K562 (cell line): ENCODE measurements around the gene CAMK2A. TPM values are rescaled to one million over a fixed set of nuclear protein-coding genes. Genes with fewer than 3 reads are reported as not detected.

Experiments used
- ATAC-seq: fragments of 200-7000 bp; cut with Tn5 transposase; 3 replicates; pipeline ENCODE4 v1.9.1; 2020; ENCODE audit warnings: moderate library complexity
- BruUV-seq: library from RNA; stranded (reverse); fragments of 400-500 nt; replicated peaks from 2 replicates; lab custom pipeline; 2021; lab: Mats Ljungman, UMichigan
- CTCF ChIA-PET: fragments of 300-600 bp; formaldehyde crosslinking; extraction: SDS; loops from one replicate; lab custom pipeline; 2021; ENCODE audit warnings: low intra/inter-chr PET ratio; lab: Yijun Ruan, JAX
- POLR2A ChIA-PET: fragments of 300-600, 350-650 bp; sonication (Branson Sonifier 250); formaldehyde crosslinking; extraction: SDS; loops from one replicate; lab custom pipeline; 2021; ENCODE audit warnings: antibody characterized with exemption, inconsistent platforms; lab: Yijun Ruan, JAX
- DNase-seq, 4 experiments: peaks; one replicate each; pipeline versions ENCODE4 v3.0.0 to v3.0.0-alpha.2; 2011 to 2018; ENCODE audit warnings: low spot score in 3 of 4, mixed read lengths in 3 of 4; ENCODE audit errors: extremely low read depth in 1 of 4
- FAIRE-seq: peaks from 2 replicates; lab custom pipeline; 2011; peaks lifted over from hg19 to GRCh38; lab: Jason Lieb, UNC
- H2AFZ ChIP-seq: 2 replicates; pipeline ENCODE4 v1.6.0; 2011; ENCODE audit warnings: low read depth, low read length, control low read depth, inconsistent platforms
- H3K27ac ChIP-seq: fragments of 200-600 bp; 3 replicates; pipeline ENCODE4 v1.8.0; 2011; ENCODE audit warnings: low read depth, mild to moderate bottlenecking, control low read depth, inconsistent platforms, low read length, moderate library complexity, mixed read lengths; ENCODE audit errors: extremely low read depth
- H3K27me3 ChIP-seq, 2 experiments: fragments of 300-600 bp in 1 of 2; 2 replicates in 1 of 2; 3 replicates in 1 of 2; pipeline versions ENCODE4 v1.6.0 to v1.8.0; 2011; ENCODE audit warnings: inconsistent platforms in 2 of 2, low read length in 2 of 2, mild to moderate bottlenecking in 1 of 2, mixed read lengths in 1 of 2, moderate library complexity in 1 of 2; ENCODE audit not compliant: control insufficient read depth in 2 of 2, insufficient read depth in 2 of 2
- H3K36me3 ChIP-seq: fragments of 300-600 bp; 3 replicates; pipeline ENCODE4 v1.8.0; 2011; ENCODE audit warnings: mild to moderate bottlenecking, low read length, inconsistent platforms; ENCODE audit not compliant: control insufficient read depth, insufficient read depth
- H3K4me1 ChIP-seq, 2 experiments: fragments of 200-600 bp in 1 of 2; replicated peaks in 1 of 2; 2 replicates in 1 of 2; 3 replicates in 1 of 2; pipeline versions ENCODE4 v1.5.1 to v1.8.0; 2011; ENCODE audit warnings: inconsistent platforms in 2 of 2, low read length in 2 of 2, mild to moderate bottlenecking in 1 of 2, mixed read lengths in 1 of 2, moderate library complexity in 1 of 2; ENCODE audit not compliant: control insufficient read depth in 2 of 2, insufficient read depth in 2 of 2
- H3K4me2 ChIP-seq: 2 replicates; pipeline ENCODE4 v1.6.1; 2011; ENCODE audit warnings: low read length, control low read depth, inconsistent platforms, mixed read lengths; ENCODE audit not compliant: insufficient read depth
- H3K4me3 ChIP-seq: fragments of 200-600 bp; sonication (generic), shearing (Covaris generic); 2 replicates; pipeline ENCODE4 v1.5.1; 2016; ENCODE audit warnings: control low read depth, inconsistent platforms
- H3K79me2 ChIP-seq: fragments of 200-600 bp; 3 replicates; pipeline ENCODE4 v1.8.0; 2011; ENCODE audit warnings: low read length, inconsistent platforms; ENCODE audit not compliant: control insufficient read depth, insufficient read depth
- H3K9ac ChIP-seq, 2 experiments: 2 replicates each; pipeline versions ENCODE4 v1.6.0 to v1.6.1; 2011; ENCODE audit warnings: low read depth in 2 of 2, low read length in 2 of 2, control low read depth in 1 of 2, inconsistent platforms in 1 of 2, mild to moderate bottlenecking in 1 of 2, mixed read lengths in 1 of 2; ENCODE audit not compliant: insufficient read depth in 1 of 2
- H3K9me1 ChIP-seq: one replicate; pipeline ENCODE4 v1.6.0; 2011; ENCODE audit warnings: inconsistent platforms, mild to moderate bottlenecking, low read length, moderate library complexity; ENCODE audit not compliant: control insufficient read depth, insufficient read depth
- H3K9me3 ChIP-seq: replicated peaks from 2 replicates; pipeline ENCODE4 v1.5.1; 2011; ENCODE audit warnings: low read depth, low read length, inconsistent platforms; ENCODE audit not compliant: control insufficient read depth, insufficient read depth
- H4K20me1 ChIP-seq: replicated peaks from 2 replicates; pipeline ENCODE4 v1.6.1; 2011; ENCODE audit warnings: low read length, inconsistent platforms, mixed read lengths; ENCODE audit not compliant: control insufficient read depth, insufficient read depth
- ADNP ChIP-seq: fragments of 200-800 bp; sonication (Bioruptor generic); IDR thresholded peaks from 2 replicates; pipeline ENCODE4 v1.6.1; 2016; ENCODE audit warnings: missing genetic modification characterization, missing compliant biosample characterization
- EP300 ChIP-seq: IDR thresholded peaks from 2 replicates; pipeline ENCODE4 v1.6.1; 2012; ENCODE audit warnings: low read length, improper control_type of control experiment
- EWSR1 ChIP-seq: fragments of 450-650 bp; IDR thresholded peaks from 2 replicates; pipeline ENCODE4 v1.6.1; 2018; ENCODE audit warnings: borderline replicate concordance, mild to moderate bottlenecking, low read depth, moderate library complexity; ENCODE audit not compliant: partially characterized antibody
- FOXM1 ChIP-seq, 2 experiments: fragments of 450-650 bp in 1 of 2; sonication (generic) in 1 of 2; formaldehyde crosslinking in 1 of 2; IDR thresholded peaks; 2 replicates each; pipeline versions ENCODE4 v1.6.1 to v1.9.0; 2017 to 2022; ENCODE audit warnings: low read depth in 2 of 2, mild to moderate bottlenecking in 2 of 2, missing genetic modification reagents in 1 of 2, moderate library complexity in 1 of 2
- GATAD2B ChIP-seq: fragments of 450-650 bp; IDR thresholded peaks from 2 replicates; pipeline ENCODE4 v1.6.1; 2017; ENCODE audit warnings: mild to moderate bottlenecking, borderline replicate concordance
- NR1H2 ChIP-seq: sonication (generic); formaldehyde crosslinking; IDR thresholded peaks from 2 replicates; pipeline ENCODE4 v1.4.0; 2020; ENCODE audit warnings: mild to moderate bottlenecking, missing genetic modification reagents
- ZNF384 ChIP-seq: IDR thresholded peaks from 2 replicates; pipeline ENCODE4 v1.6.1; 2012; ENCODE audit warnings: low read depth, low read length, improper control_type of control experiment
- WGBS: fragments of 100-300 bp; shearing (Covaris generic); methylation state at CpG from one replicate; pipeline ENCODE4 v1.1.6; 2016; ENCODE audit warnings: low coverage, mixed read lengths; ENCODE audit not compliant: insufficient coverage; ENCODE audit errors: missing lambda C conversion rate; 5-methylcytosine and 5-hydroxymethylcytosine counted together
- in situ Hi-C: fragments of 300-500 bp; cut with MboI; formaldehyde crosslinking; loops from 4 replicates; pipeline ENCODE4 v1.15.0; 2018; ENCODE audit warnings: inconsistent platforms, mixed read lengths
- intact Hi-C: fragments of 100-400 bp; cut with micrococcal nuclease; formaldehyde crosslinking; loops from 2 replicates; pipeline ENCODE4 v1.14.2; 2022
- polyA plus RNA-seq, 8 experiments: library from polyadenylated mRNA; depleted of rRNA in 4 of 8; stranded (reverse) in 5 of 8; unstranded in 3 of 8; fragments of >200 nt; fragmentation: Nextera tagmentation in 2 of 8; fragmentation: Illumina TruSeq in 1 of 8; extraction: Ambion mirVana in 2 of 8; extraction: Trizol in 1 of 8; gene quantifications; 2 replicates each; pipeline versions ENCODE4 v1.2.1 to v1.2.3, GENCODE V29; 2011 to 2014; ENCODE audit warnings: inconsistent platforms in 1 of 8, missing spikeins in 1 of 8
- total RNA-seq, 7 experiments: library from RNA; depleted of rRNA in 6 of 7; stranded (reverse); fragments of >200 nt in 6 of 7; fragmentation: Illumina TruSeq in 2 of 7; extraction: Trizol in 2 of 7; gene quantifications; 2 replicates each; pipeline versions ENCODE4 v1.2.1 to v1.2.3, GENCODE V29; 2011 to 2021; ENCODE audit warnings: low replicate concordance in 1 of 7
- TF ChIP-seq, protein P1 (sequence below): sonication (generic); formaldehyde crosslinking; IDR thresholded peaks from 2 replicates; pipeline ENCODE4 v1.4.0; 2020; ENCODE audit warnings: mild to moderate bottlenecking, missing genetic modification reagents
- TF ChIP-seq, protein P2 (sequence below): IDR thresholded peaks from 2 replicates; pipeline ENCODE4 v1.6.1; 2011; ENCODE audit not compliant: insufficient read length; ENCODE audit errors: extremely low read depth
- TF ChIP-seq, protein P3 (sequence below): fragments of 250-450 bp; sonication (Bioruptor Pico); IDR thresholded peaks from 2 replicates; pipeline ENCODE4 v1.4.0; 2020; ENCODE audit warnings: borderline replicate concordance

The CAMK2A gene
- total and polyA plus RNA-seq, 9 of the 15 experiments (the other 6 are each of a cell fraction or from before 2014, with no cell fraction given), result 0.01 to 0.18 (median 0.04) TPM; not detected in 6

DNA sequence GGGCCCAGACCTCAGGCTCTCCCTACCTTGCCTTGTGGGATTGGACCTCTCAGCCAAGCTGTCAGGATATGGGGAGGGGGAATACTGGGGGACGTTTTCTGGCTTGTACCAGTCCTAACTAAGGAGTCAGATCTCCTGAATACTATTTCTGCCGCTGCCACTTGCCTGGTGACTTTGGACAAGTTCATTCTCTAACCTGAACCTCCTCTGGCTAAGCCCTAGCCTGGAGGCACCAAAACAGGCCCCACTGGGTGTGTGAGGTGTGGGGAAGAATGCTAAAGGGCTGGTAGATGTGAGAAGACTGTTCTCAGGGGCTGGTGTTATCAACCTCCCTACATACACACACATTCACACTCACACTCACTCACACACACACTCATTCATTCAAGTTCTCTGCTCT is 98.6 kb downstream of the CAMK2A start:
- Histone ChIP-seq H3K4me1 (peaks cover 0 to 7% of the 10 kb centered on the region in 2 experiments; a peak in 1 of 5 replicates), H4K20me1 (0 out of 2 replicates have a peak, but pooled peaks cover 7% of the 10 kb centered on the region), H3K4me2 (no peak overlapping the region), H3K9me3 (no peaks in the 10 kb centered on the region), H3K9me1 (no peaks in the 10 kb centered on the region), H3K4me3 (no peak overlapping the region), H3K27ac (no peak overlapping the region), H3K79me2 (no peaks in the 10 kb centered on the region), H3K27me3 (peaks cover 42 to 90% of the 10 kb centered on the region in 2 experiments), H3K9ac (no peak overlapping the region), H3K36me3 (no peaks in the 10 kb centered on the region), H2AFZ (no peak overlapping the region)
- in situ Hi-C loops (no loop called here), intact Hi-C loops (no loop called here)
- POLR2A ChIA-PET, result no interaction called here
- no TSS peak for BruUV-seq
- FAIRE-seq, result no peak
- DNase-seq, result no peak
- CTCF ChIA-PET, result no interaction called here
- TF ChIP-seq, protein P1, sequence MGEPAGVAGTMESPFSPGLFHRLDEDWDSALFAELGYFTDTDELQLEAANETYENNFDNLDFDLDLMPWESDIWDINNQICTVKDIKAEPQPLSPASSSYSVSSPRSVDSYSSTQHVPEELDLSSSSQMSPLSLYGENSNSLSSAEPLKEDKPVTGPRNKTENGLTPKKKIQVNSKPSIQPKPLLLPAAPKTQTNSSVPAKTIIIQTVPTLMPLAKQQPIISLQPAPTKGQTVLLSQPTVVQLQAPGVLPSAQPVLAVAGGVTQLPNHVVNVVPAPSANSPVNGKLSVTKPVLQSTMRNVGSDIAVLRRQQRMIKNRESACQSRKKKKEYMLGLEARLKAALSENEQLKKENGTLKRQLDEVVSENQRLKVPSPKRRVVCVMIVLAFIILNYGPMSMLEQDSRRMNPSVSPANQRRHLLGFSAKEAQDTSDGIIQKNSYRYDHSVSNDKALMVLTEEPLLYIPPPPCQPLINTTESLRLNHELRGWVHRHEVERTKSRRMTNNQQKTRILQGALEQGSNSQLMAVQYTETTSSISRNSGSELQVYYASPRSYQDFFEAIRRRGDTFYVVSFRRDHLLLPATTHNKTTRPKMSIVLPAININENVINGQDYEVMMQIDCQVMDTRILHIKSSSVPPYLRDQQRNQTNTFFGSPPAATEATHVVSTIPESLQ (CRISPR knock-in tag), result no peak
- no peak for TF ChIP-seq EP300
- no peak for TF ChIP-seq NR1H2 (CRISPR knock-in tag)
- TF ChIP-seq FOXM1 (IDR thresholded peaks at IDR 0.05; ENCODE audit: low read depth), result no peak
- no peak for TF ChIP-seq FOXM1 (CRISPR knock-in tag; IDR thresholded peaks at IDR 0.05; ENCODE audit: low read depth)
- no peak for TF ChIP-seq ADNP (tag)
- TF ChIP-seq, protein P2, sequence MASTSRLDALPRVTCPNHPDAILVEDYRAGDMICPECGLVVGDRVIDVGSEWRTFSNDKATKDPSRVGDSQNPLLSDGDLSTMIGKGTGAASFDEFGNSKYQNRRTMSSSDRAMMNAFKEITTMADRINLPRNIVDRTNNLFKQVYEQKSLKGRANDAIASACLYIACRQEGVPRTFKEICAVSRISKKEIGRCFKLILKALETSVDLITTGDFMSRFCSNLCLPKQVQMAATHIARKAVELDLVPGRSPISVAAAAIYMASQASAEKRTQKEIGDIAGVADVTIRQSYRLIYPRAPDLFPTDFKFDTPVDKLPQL, result no peak
- no peak for TF ChIP-seq ZNF384
- no peak for TF ChIP-seq GATAD2B
- TF ChIP-seq, protein P3, sequence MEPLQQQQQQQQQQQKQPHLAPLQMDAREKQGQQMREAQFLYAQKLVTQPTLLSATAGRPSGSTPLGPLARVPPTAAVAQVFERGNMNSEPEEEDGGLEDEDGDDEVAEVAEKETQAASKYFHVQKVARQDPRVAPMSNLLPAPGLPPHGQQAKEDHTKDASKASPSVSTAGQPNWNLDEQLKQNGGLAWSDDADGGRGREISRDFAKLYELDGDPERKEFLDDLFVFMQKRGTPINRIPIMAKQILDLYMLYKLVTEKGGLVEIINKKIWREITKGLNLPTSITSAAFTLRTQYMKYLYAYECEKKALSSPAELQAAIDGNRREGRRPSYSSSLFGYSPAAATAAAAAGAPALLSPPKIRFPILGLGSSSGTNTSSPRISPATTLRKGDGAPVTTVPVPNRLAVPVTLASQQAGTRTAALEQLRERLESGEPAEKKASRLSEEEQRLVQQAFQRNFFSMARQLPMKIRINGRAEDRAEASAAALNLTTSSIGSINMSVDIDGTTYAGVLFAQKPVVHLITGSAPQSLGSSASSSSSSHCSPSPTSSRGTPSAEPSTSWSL (CRISPR knock-in tag), result no peak
- TF ChIP-seq EWSR1, result no peak
- ATAC-seq, result no peak
- WGBS, result 0% methylated on average over 2 of the region's 2 CpGs
